ENCODE data around the gene BABAM1. TPM values are rescaled to one million over a fixed set of nuclear protein-coding genes. Genes with fewer than 3 reads are reported as not detected.

Gene BABAM1
- total RNA-seq, 2 donors from 2014 or later: 136 to 151 TPM

DNA sequence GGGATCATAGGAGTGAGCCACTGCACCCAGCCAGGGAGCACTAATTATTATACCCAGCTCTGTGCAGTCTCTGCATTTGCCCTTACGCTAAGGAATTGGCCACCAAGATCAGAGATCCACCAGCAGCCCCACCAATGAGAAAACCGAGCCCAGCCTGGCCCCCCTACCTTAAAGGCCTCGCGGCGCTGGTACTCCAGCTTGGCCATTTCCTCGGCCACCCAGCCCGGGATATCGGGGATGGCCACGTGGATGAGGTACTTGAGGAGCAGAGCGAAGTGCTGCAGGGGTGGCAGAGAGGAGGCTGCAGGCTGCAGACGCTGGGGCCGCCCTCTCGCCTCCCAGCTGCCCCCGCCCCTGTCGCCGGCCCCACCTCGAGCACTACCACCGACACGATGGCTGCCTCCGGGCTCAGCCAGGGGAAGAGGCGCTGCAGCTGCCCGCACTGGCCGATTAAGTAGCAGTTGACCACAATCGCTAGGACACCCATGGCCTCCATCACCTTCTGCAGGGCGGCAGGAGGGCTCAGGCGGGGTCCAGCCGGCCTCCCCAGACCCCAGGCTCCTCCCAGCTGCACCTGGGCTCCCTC lies 59.9 kb downstream of the BABAM1 start:
- no peaks in the 10 kb centered on the region for H3K9me3 ChIP-seq (ENCODE audit: control insufficient read depth, low read length)
- DNase-seq: no peak
- Mint-ChIP-seq H3K27ac (peak overlapping the region; percentile 88), H3K4me1 (peaks cover 1% of the 10 kb centered on the region), H3K36me3 (ENCODE audit: low read depth) (peaks cover 24% of the 10 kb centered on the region), H3K9me3 (no peaks in the 10 kb centered on the region), H3K27me3 (ENCODE audit: insufficient read depth) (peaks cover 24% of the 10 kb centered on the region), H3K4me3 (peak overlapping the region; percentile 63)
- TF ChIP-seq, protein P1, sequence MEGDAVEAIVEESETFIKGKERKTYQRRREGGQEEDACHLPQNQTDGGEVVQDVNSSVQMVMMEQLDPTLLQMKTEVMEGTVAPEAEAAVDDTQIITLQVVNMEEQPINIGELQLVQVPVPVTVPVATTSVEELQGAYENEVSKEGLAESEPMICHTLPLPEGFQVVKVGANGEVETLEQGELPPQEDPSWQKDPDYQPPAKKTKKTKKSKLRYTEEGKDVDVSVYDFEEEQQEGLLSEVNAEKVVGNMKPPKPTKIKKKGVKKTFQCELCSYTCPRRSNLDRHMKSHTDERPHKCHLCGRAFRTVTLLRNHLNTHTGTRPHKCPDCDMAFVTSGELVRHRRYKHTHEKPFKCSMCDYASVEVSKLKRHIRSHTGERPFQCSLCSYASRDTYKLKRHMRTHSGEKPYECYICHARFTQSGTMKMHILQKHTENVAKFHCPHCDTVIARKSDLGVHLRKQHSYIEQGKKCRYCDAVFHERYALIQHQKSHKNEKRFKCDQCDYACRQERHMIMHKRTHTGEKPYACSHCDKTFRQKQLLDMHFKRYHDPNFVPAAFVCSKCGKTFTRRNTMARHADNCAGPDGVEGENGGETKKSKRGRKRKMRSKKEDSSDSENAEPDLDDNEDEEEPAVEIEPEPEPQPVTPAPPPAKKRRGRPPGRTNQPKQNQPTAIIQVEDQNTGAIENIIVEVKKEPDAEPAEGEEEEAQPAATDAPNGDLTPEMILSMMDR (conservative IDR thresholded peaks at IDR 0.05): no peak
- no peak overlapping the region for H3K9ac ChIP-seq (ENCODE audit: extremely low read depth, low read length, poor library complexity, severe bottlenecking)
- H3K27me3 ChIP-seq (ENCODE audit: control insufficient read depth, insufficient read depth, low read length, poor library complexity, severe bottlenecking): no peaks in the 10 kb centered on the region
- peaks cover 3% of the 10 kb centered on the region for H3K36me3 ChIP-seq (ENCODE audit: control insufficient read depth, insufficient read depth, low read length)
- peak overlapping the region; percentile 71 for H3K4me3 ChIP-seq (ENCODE audit: low read length)
- H3K27ac ChIP-seq (ENCODE audit: low read depth, low read length): no peak overlapping the region
- WGBS, 2 experiments (ENCODE audit: insufficient coverage in 1 of 2, insufficient read length in 1 of 2): 74 to 78% methylated on average over 12 to 27 of the region's 27 CpGs
- H3K4me1 ChIP-seq (ENCODE audit: control insufficient read depth, insufficient read depth, low read length): no peaks in the 10 kb centered on the region

DNA sequence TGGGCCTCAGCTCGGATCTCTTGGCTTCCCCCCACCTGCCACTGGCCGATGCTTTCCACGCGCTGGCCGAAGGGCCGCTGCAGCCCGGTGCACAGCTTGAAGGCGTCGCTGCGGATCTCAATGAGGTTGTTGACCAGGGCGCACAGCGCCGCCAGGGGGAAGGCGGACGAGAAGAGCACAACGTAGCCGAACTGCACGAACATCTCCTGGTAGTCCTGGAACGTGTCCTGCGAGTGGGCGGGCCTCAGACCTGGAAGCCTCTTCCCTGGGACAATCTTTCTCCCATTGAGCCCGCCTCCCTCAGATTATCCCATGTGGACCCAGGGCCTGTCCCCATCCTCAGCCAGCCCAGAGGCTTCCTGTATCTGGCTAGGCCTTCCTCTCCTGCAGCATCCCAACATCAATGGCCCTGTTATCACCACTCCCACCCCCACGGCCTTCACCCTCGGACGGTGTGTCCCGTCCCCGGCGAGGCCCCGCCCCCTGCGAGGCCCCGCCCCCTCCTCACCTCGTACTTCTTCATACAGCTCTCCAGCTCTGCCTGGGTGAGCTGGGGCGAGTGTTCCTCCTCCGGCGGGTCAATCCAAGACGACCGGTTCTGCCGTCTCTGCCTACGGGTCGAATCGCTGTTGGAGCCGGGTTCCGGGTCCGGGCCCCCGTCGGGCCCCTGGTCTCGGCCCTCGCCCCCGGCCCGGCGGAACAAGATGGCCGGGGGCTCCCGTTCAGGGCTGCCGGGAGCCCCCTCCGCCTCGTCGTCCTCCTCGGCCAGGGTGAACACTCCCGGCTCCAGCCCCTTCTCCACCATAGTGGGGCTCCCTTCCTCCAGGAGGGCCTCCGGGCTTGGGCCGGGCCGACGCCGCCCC lies 60.6 kb downstream of the BABAM1 start:
- Histone ChIP-seq H3K9me3 (ENCODE audit: control insufficient read depth, low read length) (no peaks in the 10 kb centered on the region), H3K9ac (ENCODE audit: extremely low read depth, low read length, poor library complexity, severe bottlenecking) (peak overlapping the region; percentile 44)
- peak overlapping the region; percentile 88 for H3K27ac Mint-ChIP-seq

More for the DNA sequence above, 60.6 kb downstream of the BABAM1 start:
- peak overlapping the region; percentile 71 for H3K4me3 ChIP-seq (ENCODE audit: low read length)
- DNase-seq: peak; percentile 97
- H3K4me1 Mint-ChIP-seq: peaks cover 1% of the 10 kb centered on the region
- peak overlapping the region; percentile 63 for H3K4me3 Mint-ChIP-seq
- TF ChIP-seq, protein P1 (conservative IDR thresholded peaks at IDR 0.05): peak; percentile 83
- no peaks in the 10 kb centered on the region for H3K4me1 ChIP-seq (ENCODE audit: control insufficient read depth, insufficient read depth, low read length)
- peaks cover 9% of the 10 kb centered on the region for H3K36me3 ChIP-seq (ENCODE audit: control insufficient read depth, insufficient read depth, low read length)
- no peaks in the 10 kb centered on the region for H3K9me3 Mint-ChIP-seq
- 7 to 20% methylated on average over 44 to 63 of the region's 64 CpGs for WGBS, 2 experiments (ENCODE audit: insufficient coverage in 1 of 2, insufficient read length in 1 of 2)
- H3K27ac ChIP-seq (ENCODE audit: low read depth, low read length): peak overlapping the region; percentile 6
- H3K27me3 ChIP-seq (ENCODE audit: control insufficient read depth, insufficient read depth, low read length, poor library complexity, severe bottlenecking): no peaks in the 10 kb centered on the region
- H3K27me3 Mint-ChIP-seq (ENCODE audit: insufficient read depth): peaks cover 24% of the 10 kb centered on the region
- peaks cover 24% of the 10 kb centered on the region for H3K36me3 Mint-ChIP-seq (ENCODE audit: low read depth)

Other genes with a start within 250 kb of the BABAM1 start
- gene CPAMD8, start 240.6 kb upstream of the BABAM1 start, total RNA-seq: 10 to 100 TPM; 19.7 to 22.9 TPM
- gene HAUS8, start 192.0 kb upstream of the BABAM1 start, total RNA-seq: 10 to 100 TPM; 19.4 to 19.9 TPM
- gene MYO9B, start 191.7 kb upstream of the BABAM1 start, total RNA-seq: 10 to 100 TPM; 79.4 to 96.8 TPM
- gene USE1, start 52.1 kb upstream of the BABAM1 start, total RNA-seq: 10 to 100 TPM; 17.4 to 18.4 TPM
- 10 to 100 TPM; 23.1 to 29.1 TPM for gene OCEL1, start 41.2 kb upstream of the BABAM1 start, total RNA-seq
- gene NR2F6, start 21.5 kb upstream of the BABAM1 start, total RNA-seq: 100 to 1,000 TPM; 103 to 107 TPM
- 1 to 10 TPM; 3.8 to 6.2 TPM for gene USHBP1, start 2.7 kb upstream of the BABAM1 start, total RNA-seq
- gene ANKLE1, start 14.5 kb downstream of the BABAM1 start, total RNA-seq: 1 to 10 TPM; 4.6 to 9.9 TPM
- 10 to 100 TPM; 11.6 to 21.1 TPM for gene ABHD8, start 36.0 kb downstream of the BABAM1 start, total RNA-seq
- 10 to 100 TPM; 58.1 to 62.2 TPM for gene MRPL34, start 38.4 kb downstream of the BABAM1 start, total RNA-seq
- 10 to 100 TPM; 36.9 to 42.3 TPM for gene DDA1, start 42.1 kb downstream of the BABAM1 start, total RNA-seq
- gene ANO8, start 67.4 kb downstream of the BABAM1 start, total RNA-seq: 10 to 100 TPM; 27.5 to 29.5 TPM
- gene GTPBP3, start 70.1 kb downstream of the BABAM1 start, total RNA-seq: 10 to 100 TPM; 48.7 to 55.7 TPM
- under 1 TPM in 1 of 2 donors, not detected in 1; 0.44 TPM for gene PLVAP, start 109.9 kb downstream of the BABAM1 start, total RNA-seq
- 1 to 10 TPM; 2.0 to 3.4 TPM for gene CCDC194, start 126.8 kb downstream of the BABAM1 start, total RNA-seq
- gene BST2, start 138.2 kb downstream of the BABAM1 start, total RNA-seq: 100 to 1,000 TPM in 1 of 2 donors, 10 to 100 TPM in 1; 50.8 to 147 TPM
- 10 to 100 TPM; 63.1 to 64.8 TPM for gene MVB12A, start 152.6 kb downstream of the BABAM1 start, total RNA-seq
- 1 to 10 TPM; 3.5 to 4.8 TPM for gene TMEM221, start 181.2 kb downstream of the BABAM1 start, total RNA-seq
- gene NXNL1, start 193.5 kb downstream of the BABAM1 start, total RNA-seq: not detected
- gene SLC27A1, start 203.1 kb downstream of the BABAM1 start, total RNA-seq: 10 to 100 TPM; 11.8 to 16.9 TPM
- gene PGLS, start 244.2 kb downstream of the BABAM1 start, total RNA-seq: 100 to 1,000 TPM; 121 to 132 TPM